Measurements from ENCODE around the gene GAB1. TPM values are rescaled to one million over a fixed set of nuclear protein-coding genes. Genes with fewer than 3 reads are reported as not detected.

Gene GAB1
- total RNA-seq, 1 donor from 2014 or later = 32.6 TPM

DNA sequence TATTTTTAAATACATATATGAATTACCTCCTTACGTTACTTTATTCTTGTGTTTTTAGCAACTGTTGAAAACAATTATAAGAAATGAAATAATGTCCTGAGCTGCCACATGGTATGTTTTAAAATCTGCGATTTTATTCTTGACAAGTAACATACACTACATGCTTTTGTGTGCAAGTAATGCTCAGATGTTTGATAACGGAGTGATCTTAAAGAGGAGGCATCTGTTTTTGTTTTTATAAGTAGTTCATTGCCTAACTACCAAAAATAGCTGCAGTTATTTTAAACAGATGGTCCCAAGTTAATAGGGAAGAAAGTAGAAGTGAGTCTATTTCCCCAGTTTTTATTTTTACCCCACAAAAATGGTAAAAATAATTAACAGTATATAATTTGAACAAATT is 55.2 kb downstream of the GAB1 start:
- Mint-ChIP-seq H3K9me3 (ENCODE audit: unreplicated experiment) (no peaks in the 10 kb centered on the region), H3K27me3 (ENCODE audit: unreplicated experiment) (no peaks in the 10 kb centered on the region), H3K36me3 (ENCODE audit: unreplicated experiment) (peaks cover 11% of the 10 kb centered on the region), H3K4me1 (ENCODE audit: unreplicated experiment) (peaks cover 40% of the 10 kb centered on the region), H3K27ac (ENCODE audit: unreplicated experiment) (no peak overlapping the region), H3K4me3 (ENCODE audit: unreplicated experiment) (no peak overlapping the region)
- DNase-seq (ENCODE audit: extremely low spot score, unreplicated experiment) = no peak
- TF ChIP-seq, protein P1, sequence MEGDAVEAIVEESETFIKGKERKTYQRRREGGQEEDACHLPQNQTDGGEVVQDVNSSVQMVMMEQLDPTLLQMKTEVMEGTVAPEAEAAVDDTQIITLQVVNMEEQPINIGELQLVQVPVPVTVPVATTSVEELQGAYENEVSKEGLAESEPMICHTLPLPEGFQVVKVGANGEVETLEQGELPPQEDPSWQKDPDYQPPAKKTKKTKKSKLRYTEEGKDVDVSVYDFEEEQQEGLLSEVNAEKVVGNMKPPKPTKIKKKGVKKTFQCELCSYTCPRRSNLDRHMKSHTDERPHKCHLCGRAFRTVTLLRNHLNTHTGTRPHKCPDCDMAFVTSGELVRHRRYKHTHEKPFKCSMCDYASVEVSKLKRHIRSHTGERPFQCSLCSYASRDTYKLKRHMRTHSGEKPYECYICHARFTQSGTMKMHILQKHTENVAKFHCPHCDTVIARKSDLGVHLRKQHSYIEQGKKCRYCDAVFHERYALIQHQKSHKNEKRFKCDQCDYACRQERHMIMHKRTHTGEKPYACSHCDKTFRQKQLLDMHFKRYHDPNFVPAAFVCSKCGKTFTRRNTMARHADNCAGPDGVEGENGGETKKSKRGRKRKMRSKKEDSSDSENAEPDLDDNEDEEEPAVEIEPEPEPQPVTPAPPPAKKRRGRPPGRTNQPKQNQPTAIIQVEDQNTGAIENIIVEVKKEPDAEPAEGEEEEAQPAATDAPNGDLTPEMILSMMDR (IDR thresholded peaks at IDR 0.05) = no peak

DNA sequence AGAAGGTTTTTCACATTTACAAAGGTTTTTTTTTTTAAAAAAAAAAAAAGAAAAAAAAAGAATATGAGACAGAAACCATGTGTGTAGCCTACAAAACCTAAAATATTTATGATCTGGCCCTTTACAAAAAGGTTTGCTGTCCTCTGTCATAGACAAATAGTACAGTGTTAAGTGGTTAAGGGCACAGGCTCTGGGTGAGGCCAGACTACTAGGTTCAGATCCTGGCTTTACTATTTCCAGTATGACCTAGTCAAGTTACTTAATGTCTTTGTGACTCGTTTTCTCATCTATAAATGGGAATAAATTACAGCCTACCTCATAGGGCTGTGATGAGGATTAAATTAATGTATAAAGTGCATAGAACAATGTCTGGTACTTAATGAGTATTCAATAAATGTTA is 56.5 kb downstream of the GAB1 start:
- Mint-ChIP-seq H3K36me3 (ENCODE audit: unreplicated experiment) (peaks cover 11% of the 10 kb centered on the region), H3K4me1 (ENCODE audit: unreplicated experiment) (peaks cover 50% of the 10 kb centered on the region), H3K4me3 (ENCODE audit: unreplicated experiment) (no peak overlapping the region), H3K27ac (ENCODE audit: unreplicated experiment) (no peak overlapping the region), H3K27me3 (ENCODE audit: unreplicated experiment) (no peaks in the 10 kb centered on the region), H3K9me3 (ENCODE audit: unreplicated experiment) (no peaks in the 10 kb centered on the region)
- DNase-seq (ENCODE audit: extremely low spot score, unreplicated experiment) = no peak
- TF ChIP-seq, protein P1 (IDR thresholded peaks at IDR 0.05) = no peak

DNA sequence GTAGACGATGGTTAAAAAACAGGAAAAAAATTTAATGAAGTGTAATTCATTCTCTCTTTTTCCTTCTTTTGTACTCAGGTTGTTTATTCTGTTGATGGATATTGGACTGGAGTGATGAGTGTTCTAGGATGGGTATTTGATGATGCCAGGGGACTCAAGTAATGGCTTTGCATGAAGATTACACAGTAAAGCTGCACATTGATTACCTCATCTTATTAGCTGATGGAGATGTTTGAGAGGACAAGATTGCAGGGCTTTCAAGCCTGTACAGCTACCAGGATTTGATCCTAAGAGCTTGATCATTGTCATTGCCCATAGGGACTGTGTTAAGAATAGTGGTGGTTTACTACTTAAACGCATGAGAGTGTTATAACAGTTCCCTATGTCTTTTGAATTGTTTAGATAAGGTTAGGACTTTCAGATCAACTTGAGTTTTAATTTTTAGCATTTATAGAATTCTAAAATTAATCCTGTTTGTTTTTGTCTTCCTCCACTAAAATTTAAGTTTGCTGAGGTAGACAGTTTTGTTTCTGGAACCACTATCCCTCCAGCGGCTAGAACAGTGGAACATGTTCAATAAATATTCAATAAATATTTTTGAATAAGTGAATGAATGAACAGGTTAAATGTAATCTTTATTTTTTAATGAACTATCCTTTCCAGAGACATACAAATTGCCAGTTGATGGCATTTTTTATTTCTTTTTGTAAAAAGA is 58.2 kb downstream of the GAB1 start:
- TF ChIP-seq, protein P1 (IDR thresholded peaks at IDR 0.05) = no peak
- Mint-ChIP-seq H3K4me3 (ENCODE audit: unreplicated experiment) (no peak overlapping the region), H3K27ac (ENCODE audit: unreplicated experiment) (no peak overlapping the region), H3K4me1 (ENCODE audit: unreplicated experiment) (peaks cover 44% of the 10 kb centered on the region), H3K27me3 (ENCODE audit: unreplicated experiment) (no peaks in the 10 kb centered on the region), H3K9me3 (ENCODE audit: unreplicated experiment) (no peaks in the 10 kb centered on the region), H3K36me3 (ENCODE audit: unreplicated experiment) (peaks cover 11% of the 10 kb centered on the region)
- DNase-seq (ENCODE audit: extremely low spot score, unreplicated experiment) = no peak

DNA sequence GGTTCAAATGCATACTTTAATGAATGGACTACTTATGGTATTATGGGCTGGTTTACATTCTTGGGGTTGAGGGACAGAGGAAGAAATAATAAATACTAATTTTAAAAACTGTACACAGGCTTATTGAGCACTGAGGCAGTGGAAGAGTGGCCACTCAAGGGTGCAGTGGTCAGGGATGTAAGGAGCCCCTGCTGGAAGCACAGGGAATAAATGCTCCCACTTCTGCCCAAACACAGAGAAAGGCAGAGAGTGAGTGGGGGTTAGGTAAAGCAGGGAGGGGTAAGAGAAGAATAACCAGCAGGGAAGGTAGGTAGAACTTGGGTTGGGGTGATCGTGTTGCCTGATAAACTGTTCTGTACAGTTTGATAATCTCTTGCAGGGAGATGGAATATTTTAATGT is 60.0 kb downstream of the GAB1 start:
- no peak for DNase-seq (ENCODE audit: extremely low spot score, unreplicated experiment)
- H3K9me3 Mint-ChIP-seq (ENCODE audit: unreplicated experiment) = no peaks in the 10 kb centered on the region
- TF ChIP-seq, protein P1 (IDR thresholded peaks at IDR 0.05) = no peak
- H3K27me3 Mint-ChIP-seq (ENCODE audit: unreplicated experiment) = no peaks in the 10 kb centered on the region
- H3K36me3 Mint-ChIP-seq (ENCODE audit: unreplicated experiment) = peaks cover 11% of the 10 kb centered on the region
- no peak overlapping the region for H3K4me3 Mint-ChIP-seq (ENCODE audit: unreplicated experiment)
- H3K27ac Mint-ChIP-seq (ENCODE audit: unreplicated experiment) = peak overlapping the region; percentile 1
- peaks cover 31% of the 10 kb centered on the region for H3K4me1 Mint-ChIP-seq (ENCODE audit: unreplicated experiment)

DNA sequence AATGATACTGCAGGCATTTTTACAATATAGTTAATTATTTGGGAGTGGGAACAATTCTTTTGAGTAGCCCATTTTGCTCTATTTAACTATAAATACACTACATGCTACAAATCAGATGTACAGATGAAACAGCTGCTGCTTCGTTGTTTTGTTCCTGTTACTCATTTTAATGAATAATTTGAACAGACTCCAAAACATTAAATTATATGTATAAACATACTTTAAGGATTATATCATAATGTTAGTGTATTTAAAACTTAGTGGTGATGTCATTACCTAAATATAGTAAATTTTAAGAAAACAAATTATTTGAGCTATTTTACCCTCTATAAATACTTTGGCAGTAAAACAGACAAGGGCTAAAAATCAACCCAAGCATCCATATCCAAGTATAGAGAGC is 60.7 kb downstream of the GAB1 start:
- Mint-ChIP-seq H3K36me3 (ENCODE audit: unreplicated experiment) (peaks cover 13% of the 10 kb centered on the region), H3K4me3 (ENCODE audit: unreplicated experiment) (no peak overlapping the region), H3K27me3 (ENCODE audit: unreplicated experiment) (no peaks in the 10 kb centered on the region), H3K27ac (ENCODE audit: unreplicated experiment) (no peak overlapping the region), H3K4me1 (ENCODE audit: unreplicated experiment) (peaks cover 25% of the 10 kb centered on the region), H3K9me3 (ENCODE audit: unreplicated experiment) (no peaks in the 10 kb centered on the region)
- no peak for DNase-seq (ENCODE audit: extremely low spot score, unreplicated experiment)
- TF ChIP-seq, protein P1 (IDR thresholded peaks at IDR 0.05) = no peak

Data from osteocyte (in vitro differentiated cells).